HG03354 (cell line): ENCODE measurements around the gene CCDC154.

Source experiments
- ATAC-seq: cut with Tn5 transposase; IDR thresholded peaks from one replicate; pipeline ENCODE4 v1.9.1; 2021; ENCODE audit warnings: mild to moderate bottlenecking; ENCODE audit not compliant: unreplicated experiment, poor library complexity, severe bottlenecking

The CCDC154 gene

DNA sequence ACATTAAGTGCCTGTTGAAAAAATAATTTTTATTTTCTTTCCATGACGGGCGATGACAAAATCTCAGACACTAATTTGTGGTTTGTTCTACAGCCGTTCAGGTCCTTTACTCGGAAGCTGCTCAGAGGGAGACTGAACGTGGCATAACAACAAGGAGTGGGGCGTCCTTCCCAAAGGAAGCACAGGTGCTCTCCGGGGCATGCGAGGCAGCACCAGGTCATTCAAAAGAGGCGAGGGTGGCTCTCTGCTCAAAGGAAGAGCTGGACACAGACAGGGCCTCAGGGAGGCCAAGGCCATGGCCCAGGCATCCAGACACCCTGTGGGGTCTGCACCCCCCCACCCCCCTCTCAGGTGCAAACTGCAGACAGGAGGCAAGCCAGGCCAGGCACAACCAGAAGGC, 46.0 kb downstream of the CCDC154 start:
- no peak for ATAC-seq

DNA sequence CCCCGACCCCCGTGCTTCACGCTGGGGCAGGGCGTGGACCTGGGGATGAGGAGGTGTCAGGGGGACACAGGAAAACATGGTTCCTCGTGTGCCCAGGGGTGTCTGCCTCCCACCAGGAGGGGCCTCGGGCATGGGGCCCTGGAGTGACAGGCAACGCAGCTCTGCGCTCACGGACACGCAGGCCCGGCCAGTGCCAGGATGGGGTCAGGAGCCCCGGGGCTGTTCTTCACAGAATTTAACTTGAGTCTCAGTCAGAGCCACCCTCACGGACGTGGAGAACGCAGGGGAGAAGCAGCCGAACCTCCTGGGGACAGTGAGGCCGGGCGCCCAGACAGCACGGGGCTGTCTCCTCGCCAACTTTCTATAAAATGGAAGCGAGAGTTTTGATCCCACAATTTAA, 46.6 kb downstream of the CCDC154 start:
- ATAC-seq, result no peak

GRCh38 chr16:1395444-1396031, 48.8 kb downstream of the CCDC154 start:
- ATAC-seq, result no peak

- no peak for ATAC-seq
Measured at GRCh38 chr16:1394367-1394951, 49.9 kb downstream of the CCDC154 start.

GRCh38 chr16:1393613-1394176, 50.7 kb downstream of the CCDC154 start:
- no peak for ATAC-seq

DNA sequence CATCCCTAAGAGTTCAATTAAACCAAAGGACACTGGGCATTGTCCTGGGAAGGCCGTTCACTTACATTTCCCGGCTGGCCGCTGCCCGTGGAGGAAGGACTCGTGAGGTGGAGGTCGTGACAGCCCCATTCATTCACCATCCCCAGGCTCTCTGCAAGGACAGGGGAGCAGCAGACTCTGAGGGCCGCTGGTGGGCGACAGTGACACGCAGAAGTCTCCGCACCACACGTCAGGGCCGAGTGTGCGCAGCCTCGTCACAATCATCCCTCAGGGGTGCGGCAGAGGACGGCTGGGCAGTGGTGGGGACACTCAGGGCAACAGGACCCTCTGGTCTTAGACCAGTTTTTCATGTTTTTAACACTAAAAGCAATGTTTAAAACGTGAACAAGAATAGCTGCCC, 51.5 kb downstream of the CCDC154 start:
- no peak for ATAC-seq

DNA sequence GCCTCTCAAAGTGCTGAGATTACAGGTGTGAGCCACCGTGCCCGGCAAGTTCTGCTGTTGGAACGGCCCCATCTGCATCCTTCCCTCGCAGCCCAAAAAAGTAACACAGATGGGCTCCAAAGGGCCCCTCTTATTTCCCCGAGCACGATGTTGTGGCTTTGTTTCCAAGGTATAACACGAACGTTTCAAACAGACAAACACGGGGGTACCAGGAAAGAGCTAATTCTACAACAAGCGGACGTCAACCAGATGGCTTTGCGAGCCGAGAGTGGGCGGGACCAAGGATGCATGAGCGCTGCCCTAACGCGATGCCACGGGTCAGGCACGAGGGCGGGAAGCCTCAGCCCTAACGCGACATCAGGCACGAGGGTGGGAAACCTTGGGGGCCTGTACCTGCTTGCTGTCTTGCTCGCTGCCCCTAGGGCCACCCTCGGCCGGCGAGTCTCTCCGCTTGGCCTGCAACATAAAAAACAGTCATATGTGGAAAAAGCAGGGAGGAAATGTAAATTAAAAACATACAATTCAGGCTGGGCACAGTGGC, 54.0 kb downstream of the CCDC154 start:
- no peak for ATAC-seq

- ATAC-seq, result no peak
Measured at GRCh38 chr16:1389762-1390161, 54.6 kb downstream of the CCDC154 start.

DNA sequence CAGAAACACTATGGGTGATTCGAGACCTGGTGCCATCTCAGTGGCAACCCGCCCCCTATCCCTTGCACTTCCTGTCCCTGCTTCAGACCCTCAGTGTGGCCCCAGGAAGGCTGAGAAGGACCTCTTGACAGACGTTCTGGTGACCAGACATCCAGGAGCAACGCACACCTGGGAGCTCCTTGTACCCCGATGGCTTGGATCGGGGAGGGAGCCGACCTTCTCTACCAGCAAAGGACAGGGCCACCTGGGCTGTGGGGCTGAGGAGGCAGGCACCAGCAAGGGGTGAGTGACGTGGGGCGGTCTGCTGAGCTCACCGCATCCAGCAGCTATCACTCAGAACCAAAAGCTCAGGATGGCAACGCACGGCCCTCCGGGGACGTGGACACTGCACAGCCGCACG, 57.0 kb downstream of the CCDC154 start:
- no peak for ATAC-seq

DNA sequence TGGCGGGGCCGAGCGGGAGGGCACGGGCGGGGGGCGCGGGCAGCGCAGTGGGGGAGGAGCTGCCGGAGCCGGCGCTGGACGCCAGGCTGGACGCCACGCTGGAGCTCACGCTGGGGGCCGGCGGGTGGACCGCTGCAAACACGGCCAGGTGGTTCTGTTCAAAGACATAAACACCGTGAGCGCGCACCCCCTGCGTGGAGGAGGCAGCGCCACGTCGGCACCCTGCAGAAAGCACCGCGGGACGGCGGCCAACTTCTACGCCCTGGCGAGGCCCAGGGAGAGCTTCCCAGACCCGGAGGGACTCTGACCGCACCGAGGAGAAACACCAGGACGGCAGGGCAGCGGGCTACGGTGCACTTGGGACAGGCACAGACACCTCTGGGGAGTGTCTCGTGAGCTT, 59.1 kb downstream of the CCDC154 start:
- ATAC-seq, result no peak
